Activated CD4-positive, CD25-positive, alpha-beta regulatory T cell treated with anti-CD3 and anti-CD28 coated beads, Interleukin-2, amount 50 U/mL, for 72 hours (primary cell): Measurements from ENCODE around the gene MMEL1.
A peak's percentile ranks its signal among the peaks of the same experiment; 100 is the strongest.
"Not testable (repeated sequence)": the region's sequence is repeated elsewhere in the genome, so short reads cannot be mapped to it uniquely, and the experiment has no call there.

Experiments used
- DNase-seq: peaks from one replicate; pipeline ENCODE4 v3.0.0; 2021

MMEL1 gene

DNA sequence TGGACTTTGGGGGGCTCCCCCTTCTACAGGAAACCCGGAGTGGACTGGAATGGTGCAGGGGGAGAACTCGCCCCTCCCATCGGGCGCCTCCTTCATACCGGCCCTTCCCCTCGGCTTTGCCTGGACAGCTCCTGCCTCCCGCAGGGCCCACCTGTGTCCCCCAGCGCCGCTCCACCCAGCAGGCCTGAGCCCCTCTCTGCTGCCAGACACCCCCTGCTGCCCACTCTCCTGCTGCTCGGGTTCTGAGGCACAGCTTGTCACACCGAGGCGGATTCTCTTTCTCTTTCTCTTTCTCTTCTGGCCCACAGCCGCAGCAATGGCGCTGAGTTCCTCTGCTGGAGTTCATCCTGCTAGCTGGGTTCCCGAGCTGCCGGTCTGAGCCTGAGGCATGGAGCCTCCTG lies 76.5 kb downstream of the MMEL1 start, which contains the start of gene TNFRSF14:
TSS of gene TNFRSF14 (plus strand) at position 95 of the 401 bp plus-strand sequence. CDS start at position 389, 294 bp downstream.
- DNase-seq, result peak; percentile 67

- peak; percentile 77 for DNase-seq
Observed at GRCh38 chr1:2555634-2556276, 77.1 kb downstream of the MMEL1 start.

DNA sequence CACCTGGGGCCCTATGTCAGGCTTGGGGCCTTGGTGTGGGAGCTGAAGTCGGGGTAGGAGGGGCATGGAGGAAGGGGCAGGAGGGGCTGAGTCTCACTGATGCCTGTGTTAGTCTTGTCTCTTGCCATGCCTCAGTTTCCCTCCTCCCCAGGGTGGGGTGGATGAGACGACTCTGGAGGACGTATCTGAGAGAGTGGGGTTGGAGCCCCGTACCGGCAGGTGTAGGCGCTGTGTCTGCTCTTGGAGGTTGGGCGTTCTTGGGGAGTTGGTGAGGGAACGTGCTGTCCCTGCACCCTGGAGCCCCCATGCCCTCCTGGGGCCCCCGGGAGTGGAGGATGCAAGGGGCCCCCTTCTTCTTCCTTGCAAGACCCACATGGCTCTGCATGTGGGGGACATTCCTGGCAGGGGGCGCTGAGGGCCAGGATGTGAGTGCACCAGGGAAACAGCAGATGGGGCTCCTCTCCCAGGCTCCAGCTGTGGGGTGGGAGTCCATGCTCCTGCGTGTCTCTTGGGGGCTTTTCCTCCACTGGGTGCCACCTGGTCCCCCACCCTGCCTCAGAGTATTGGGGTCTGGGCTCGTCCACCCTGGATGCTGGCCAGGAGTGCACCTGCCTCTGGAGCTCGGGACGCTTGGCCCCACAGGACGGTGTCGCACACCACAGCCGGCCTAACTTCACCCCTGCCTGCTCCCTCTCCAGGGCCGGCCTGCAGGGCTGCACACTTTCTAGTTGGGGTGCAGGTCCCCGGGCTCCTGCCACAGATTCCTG lies 78.0 kb downstream of the MMEL1 start:
- peak; percentile 32 for DNase-seq

DNA sequence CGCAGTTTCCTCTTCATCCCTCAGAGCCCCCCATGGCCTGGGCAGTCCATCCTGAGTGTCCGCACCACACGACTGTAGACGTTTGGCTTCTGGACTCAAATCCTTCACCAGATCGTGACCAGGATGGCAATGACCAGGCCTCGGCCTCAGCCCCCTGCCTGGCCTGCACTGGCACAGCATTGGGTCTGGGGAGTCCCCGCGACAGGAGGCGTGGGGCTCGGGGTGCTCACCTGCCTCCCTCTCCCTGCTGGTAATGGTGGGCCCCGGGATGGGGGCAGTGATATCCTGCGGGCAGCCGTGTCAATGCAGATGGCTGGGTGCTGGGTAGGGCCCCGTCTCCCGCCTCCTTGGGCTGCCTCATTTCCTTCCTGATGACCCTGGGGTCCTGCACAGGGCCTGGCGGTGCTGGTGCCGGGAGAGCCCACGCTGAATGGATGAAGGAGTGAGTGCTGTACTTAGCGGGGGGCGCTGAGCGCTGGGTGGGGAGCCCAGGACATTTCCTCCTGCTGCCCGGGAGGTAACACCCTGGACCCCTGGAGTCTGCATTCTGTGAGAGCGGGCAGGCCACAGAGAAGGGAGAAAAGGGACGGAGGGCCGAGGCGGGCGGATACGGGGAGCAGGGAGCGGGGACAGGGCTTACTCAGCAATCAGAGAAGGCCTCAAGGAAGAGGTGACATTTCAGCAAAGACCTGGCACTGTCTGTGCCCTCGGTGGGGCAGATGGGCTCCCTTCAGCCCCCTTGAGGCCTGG lies 78.8 kb downstream of the MMEL1 start:
- DNase-seq, result no peak

DNA sequence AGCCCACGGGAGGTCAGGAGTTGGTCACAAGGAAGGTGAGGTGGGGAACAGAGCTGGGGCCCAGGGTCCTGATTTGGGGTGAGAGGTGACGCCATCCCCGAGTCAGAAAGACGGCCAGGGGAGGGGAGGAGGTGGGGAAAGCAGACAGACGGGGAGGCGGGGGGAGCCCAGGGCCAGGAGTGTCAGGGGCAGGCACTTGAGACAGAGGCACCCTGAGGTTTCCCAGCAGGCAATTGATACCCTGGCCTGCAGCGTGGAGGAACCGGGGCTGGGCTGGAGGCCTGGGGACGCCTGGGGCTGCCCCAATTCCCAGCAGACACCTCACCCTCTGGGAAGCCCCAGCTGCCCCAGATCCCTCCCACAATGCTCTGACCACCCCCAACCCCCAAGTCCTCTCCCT lies 79.7 kb downstream of the MMEL1 start:
- not testable (repeated sequence) for DNase-seq

- DNase-seq, result no peak
Observed at GRCh38 chr1:2552189-2552588, 80.6 kb downstream of the MMEL1 start.

- DNase-seq, result not testable (repeated sequence)
Observed at GRCh38 chr1:2551544-2551943, 81.3 kb downstream of the MMEL1 start.

GRCh38 chr1:2550309-2550861 lies 82.4 kb downstream of the MMEL1 start:
- DNase-seq, result not testable (repeated sequence)

DNA sequence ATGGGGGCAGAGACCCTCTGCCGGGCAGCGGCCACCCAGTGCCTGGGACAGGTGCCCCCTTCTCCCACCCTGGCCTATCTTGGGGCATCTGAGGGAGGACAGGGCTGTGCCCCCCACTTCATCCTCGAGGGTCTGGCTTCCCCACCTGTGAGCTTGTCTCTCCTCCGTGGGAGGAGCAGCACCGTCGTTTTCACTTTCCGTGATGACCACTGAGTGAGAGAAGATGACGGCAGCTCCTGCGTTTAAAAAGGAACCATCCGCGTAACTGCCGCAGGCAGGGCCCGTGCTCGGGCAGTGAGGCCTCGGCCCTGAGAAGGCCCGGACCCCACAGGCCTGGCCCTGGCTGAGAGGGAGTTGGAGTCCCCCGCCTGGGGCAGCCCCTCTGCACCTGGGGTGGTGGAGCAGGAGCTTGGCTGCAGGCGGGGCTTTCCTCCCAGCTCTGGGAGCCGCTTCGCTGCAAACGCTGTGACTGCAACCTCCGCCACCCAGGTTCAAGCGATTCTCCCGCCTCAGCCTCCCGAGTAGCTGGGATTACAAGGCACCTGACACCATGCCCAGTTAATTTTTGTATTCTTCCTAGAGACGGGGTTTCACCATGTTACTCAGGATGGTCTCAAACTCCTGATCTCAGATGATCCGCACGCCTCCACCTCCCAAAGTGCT lies 83.3 kb downstream of the MMEL1 start:
- not testable (repeated sequence) for DNase-seq

GRCh38 chr1:2548068-2548589 lies 84.7 kb downstream of the MMEL1 start:
- DNase-seq, result peak; percentile 86

DNA sequence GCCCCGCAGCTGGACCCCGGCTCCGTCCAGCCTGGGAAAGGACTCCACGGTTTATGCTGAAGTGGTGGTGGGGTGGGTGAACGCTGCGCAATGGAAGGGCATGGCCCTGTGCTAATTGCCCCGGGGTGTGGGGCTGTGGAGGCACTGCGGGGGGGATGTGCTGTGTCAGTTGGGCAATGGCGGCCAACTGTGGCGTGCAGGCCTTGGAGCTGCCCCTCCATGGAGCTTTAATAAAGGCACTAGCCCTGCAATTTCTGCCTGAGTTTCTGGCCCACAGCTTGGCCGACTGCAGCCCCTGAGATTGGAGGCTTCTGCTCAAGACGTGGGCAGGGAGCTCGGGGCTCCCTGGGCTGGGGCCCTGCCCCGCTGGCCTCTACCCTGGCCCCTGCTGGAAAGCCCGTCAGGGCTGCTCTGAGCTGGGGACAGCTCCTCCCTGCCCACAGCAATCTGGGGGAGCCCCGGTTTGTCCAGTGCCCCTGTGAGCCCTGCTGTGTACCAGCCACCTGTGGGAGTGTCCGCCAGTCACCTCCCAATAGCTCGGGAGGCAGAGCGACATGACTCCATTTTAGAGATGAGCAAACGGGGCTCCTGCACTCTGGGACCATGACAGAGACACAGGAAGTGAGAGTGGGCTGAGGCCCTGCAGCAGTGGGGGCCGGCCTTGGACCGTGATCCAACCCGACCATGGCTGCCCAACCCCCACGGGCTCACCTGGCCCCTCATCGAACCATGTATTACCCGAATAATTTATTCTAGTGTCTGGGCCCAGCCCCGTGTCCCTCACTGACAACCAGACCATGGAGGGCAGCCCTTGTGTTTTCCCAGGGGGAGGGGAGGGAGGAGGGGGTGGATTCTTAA lies 85.4 kb downstream of the MMEL1 start:
- DNase-seq, result peak; percentile 68

DNA sequence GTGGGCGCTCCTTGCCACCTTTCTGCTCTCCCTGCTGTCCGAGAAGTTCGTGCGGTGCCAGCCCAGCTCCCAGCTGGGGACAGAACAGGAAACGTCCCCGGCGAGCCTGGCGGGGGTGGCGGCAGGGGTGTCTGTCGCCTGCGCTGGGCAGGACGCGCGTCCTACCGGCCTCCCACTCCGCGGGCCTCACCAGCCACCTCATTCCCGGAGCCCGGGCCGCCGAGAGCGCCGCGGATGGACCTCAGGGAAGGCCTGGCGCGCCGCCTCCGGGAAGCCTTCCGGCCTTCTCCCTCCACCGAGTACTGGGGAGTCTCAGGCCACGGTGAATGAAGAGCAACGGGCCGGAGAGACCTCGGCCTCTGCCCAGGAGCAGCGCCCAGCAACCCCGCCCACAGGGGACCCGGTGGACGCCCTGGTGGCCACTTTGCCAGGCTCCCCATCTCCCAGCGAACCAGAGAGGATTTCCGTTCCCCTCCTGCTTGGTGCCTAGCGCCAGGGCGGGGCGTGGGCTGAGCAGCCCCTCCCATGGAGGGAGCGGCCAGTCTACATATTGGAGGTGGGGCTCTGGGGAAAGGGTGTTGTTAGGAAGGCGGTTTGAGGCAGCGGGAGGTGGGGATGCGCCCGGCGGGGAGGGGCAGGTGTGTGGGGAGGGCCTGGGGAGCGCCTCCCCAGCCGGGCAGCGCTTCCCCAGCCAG lies 86.2 kb downstream of the MMEL1 start:
- DNase-seq, result peak; percentile 81

- peak; percentile 86 for DNase-seq
Observed at GRCh38 chr1:2545754-2546514, 86.9 kb downstream of the MMEL1 start.

GRCh38 chr1:2544875-2545640 lies 87.8 kb downstream of the MMEL1 start:
- DNase-seq, result no peak

DNA sequence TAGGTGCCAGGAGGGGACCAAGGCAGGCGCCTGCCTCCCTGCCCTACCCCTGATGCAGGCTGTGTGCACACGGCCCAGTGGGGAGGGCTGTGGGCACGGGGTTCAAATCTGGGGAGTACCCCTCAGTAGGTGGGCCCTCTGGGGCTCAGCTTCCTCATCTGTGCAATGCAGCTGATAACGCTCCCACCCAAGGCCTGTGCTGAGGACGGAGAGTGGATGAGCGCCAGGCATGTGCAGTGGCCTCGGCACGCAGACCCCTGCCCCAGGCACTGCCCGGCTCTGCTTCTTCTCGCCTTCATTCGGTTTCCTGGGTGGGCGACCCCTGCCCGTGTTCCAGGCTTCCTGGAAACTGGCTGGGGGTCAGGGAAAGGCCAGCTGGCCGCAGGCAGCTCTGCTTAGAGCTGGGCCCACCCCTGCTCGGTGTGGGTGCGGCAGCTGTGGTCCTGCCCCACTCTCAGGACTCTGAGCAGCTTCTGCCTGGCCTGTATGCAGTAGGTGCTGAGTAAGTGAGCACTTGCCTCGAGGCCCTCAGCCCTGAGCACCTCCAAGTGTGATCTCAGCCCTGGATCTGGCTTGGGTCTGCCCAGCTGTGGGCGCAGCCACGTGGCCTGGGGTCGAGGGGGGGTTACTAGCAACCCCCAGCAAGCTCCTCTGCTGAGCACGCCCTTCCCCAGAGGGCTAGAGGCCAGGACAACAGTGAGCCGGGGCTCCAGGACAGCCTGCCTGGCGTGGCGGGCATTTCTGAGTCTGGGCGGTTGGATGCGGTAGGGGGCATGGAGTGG lies 88.5 kb downstream of the MMEL1 start:
- no peak for DNase-seq

DNA sequence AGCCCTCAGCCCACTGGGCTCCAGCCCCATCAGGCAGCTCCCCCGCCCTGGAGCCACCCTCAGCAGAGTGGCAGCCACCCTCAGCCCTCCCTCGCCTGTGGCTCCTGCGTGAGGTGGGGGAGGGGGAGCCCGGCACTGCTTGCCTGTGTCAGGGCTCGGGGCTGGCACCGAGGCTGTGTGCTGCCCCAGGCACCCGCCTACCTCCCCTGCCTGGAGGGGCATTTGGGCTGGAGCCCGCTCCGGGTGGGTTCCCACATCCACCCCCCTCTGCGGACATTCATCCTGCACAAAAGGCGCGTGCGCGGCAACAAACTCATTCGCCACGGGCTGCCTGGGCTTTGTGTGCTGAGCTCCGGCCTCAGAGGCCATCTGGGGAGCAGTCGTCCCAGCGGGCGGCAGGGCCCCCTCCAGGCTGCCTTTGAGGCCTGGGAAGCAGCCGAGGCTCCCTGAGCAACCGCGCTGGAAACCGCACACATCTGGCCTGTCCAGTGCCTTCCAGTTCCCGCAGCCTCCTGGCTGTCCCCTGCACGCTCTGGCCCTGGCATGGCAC lies 89.2 kb downstream of the MMEL1 start:
- DNase-seq, result no peak

GRCh38 chr1:2542246-2542915 lies 90.4 kb downstream of the MMEL1 start:
- DNase-seq, result no peak
